ENCODE data around the gene CYP27A1. TPM values are rescaled to one million over a fixed set of nuclear protein-coding genes. Genes with fewer than 3 reads are reported as not detected.

The CYP27A1 gene
- total RNA-seq, 1 donor from 2014 or later: 273 TPM

GRCh38 chr2:218777276-218777990, 4.5 kb upstream of the CYP27A1 start:
- Histone ChIP-seq H3K4me3 (no peak overlapping the region), H3K4me1 (peaks cover 7% of the 10 kb centered on the region), H3K27me3 (ENCODE audit: low read depth) (no peaks in the 10 kb centered on the region), H3K9me3 (peaks cover 6% of the 10 kb centered on the region), H3K27ac (no peak overlapping the region), H3K36me3 (no peaks in the 10 kb centered on the region)
- TF ChIP-seq, protein P1, sequence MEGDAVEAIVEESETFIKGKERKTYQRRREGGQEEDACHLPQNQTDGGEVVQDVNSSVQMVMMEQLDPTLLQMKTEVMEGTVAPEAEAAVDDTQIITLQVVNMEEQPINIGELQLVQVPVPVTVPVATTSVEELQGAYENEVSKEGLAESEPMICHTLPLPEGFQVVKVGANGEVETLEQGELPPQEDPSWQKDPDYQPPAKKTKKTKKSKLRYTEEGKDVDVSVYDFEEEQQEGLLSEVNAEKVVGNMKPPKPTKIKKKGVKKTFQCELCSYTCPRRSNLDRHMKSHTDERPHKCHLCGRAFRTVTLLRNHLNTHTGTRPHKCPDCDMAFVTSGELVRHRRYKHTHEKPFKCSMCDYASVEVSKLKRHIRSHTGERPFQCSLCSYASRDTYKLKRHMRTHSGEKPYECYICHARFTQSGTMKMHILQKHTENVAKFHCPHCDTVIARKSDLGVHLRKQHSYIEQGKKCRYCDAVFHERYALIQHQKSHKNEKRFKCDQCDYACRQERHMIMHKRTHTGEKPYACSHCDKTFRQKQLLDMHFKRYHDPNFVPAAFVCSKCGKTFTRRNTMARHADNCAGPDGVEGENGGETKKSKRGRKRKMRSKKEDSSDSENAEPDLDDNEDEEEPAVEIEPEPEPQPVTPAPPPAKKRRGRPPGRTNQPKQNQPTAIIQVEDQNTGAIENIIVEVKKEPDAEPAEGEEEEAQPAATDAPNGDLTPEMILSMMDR (IDR thresholded peaks at IDR 0.05): no peak
- intact Hi-C loops (cut with DNase I): no loop called here
- DNase-seq (no peak), ATAC-seq (no peak)

GRCh38 chr2:218780046-218780445, 1.9 kb upstream of the CYP27A1 start:
- no peak for ATAC-seq
- no peaks in the 10 kb centered on the region for H3K36me3 ChIP-seq
- H3K27ac ChIP-seq: no peak overlapping the region
- no peak overlapping the region for H3K4me3 ChIP-seq
- TF ChIP-seq, protein P1 (IDR thresholded peaks at IDR 0.05): no peak
- no peak for DNase-seq
- intact Hi-C loops (cut with DNase I): no loop called here
- no peaks in the 10 kb centered on the region for H3K27me3 ChIP-seq (ENCODE audit: low read depth)
- peaks cover 7% of the 10 kb centered on the region for H3K4me1 ChIP-seq
- H3K9me3 ChIP-seq: peaks cover 6% of the 10 kb centered on the region

DNA sequence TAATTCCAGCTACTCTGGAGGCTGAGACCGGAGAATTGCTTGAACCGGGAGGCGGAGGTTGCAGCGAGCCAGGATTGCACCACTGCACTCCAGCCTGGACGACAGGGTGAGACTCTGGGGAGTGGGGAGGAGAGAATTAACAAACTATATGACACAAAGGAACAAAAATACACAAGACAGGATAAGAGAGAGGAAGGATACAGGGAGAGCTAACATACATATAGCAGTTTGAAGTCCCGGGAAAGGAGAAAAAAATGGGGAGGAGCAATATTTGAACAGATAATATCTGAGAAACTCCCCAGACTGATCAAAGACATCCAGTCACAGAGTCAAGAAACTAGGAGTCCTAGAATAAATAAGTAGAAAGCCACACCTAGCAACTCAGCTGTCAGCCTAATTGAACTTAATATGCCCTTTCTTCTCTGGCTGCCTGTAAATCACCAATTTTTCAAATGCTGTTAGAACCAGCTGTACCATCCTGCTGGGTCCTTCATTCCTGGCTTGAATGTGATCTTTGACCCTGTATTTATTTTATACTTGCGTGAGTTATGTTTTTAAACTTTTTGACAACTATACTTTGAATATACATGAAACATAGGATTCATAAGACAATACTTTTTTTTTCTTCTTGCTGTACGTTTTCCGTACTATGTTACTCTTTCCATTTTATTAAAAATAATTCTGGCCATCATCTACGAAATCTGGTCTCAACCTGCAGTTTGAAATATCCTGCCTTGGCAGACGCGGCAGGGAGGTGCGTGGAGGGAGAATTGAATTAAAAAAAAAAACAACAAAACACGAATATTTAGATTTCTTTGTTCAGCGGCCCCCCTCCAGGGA, 876 bp upstream of the CYP27A1 start:
- intact Hi-C loops (cut with DNase I): no loop called here
- Histone ChIP-seq H3K27ac (peak overlapping the region; percentile 91), H3K4me3 (peak overlapping the region; percentile 75), H3K9me3 (peaks cover 6% of the 10 kb centered on the region), H3K4me1 (peaks cover 7% of the 10 kb centered on the region), H3K27me3 (ENCODE audit: low read depth) (no peaks in the 10 kb centered on the region), H3K36me3 (no peaks in the 10 kb centered on the region)
- DNase-seq (no peak), ATAC-seq (peak; percentile 12 to 34)
- TF ChIP-seq, protein P1 (IDR thresholded peaks at IDR 0.05): no peak

DNA sequence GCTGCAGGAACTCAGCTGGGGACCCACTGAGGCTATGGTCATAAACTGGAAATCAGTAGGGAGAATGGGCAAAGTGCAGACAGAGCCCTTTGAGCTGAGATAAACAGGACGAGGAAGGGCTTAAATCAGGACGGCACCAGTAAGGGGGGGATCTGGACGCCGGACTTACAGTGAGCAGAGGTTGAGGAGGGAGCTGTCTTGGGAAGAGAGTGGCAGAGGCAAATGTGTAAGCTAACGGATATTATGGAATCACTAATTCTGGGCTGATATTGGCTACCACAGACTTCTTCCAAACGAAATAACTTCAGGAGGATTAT, 539 bp downstream of the CYP27A1 start:
- TF ChIP-seq, protein P1 (IDR thresholded peaks at IDR 0.05): no peak
- Histone ChIP-seq H3K27me3 (ENCODE audit: low read depth) (no peaks in the 10 kb centered on the region), H3K4me3 (peak overlapping the region; percentile 75), H3K27ac (peak overlapping the region; percentile 91), H3K9me3 (no peaks in the 10 kb centered on the region), H3K36me3 (no peaks in the 10 kb centered on the region), H3K4me1 (peaks cover 7% of the 10 kb centered on the region)
- DNase-seq: no peak
- intact Hi-C loops (cut with DNase I): no loop called here
- peak; percentile 35 to 45 for ATAC-seq

DNA sequence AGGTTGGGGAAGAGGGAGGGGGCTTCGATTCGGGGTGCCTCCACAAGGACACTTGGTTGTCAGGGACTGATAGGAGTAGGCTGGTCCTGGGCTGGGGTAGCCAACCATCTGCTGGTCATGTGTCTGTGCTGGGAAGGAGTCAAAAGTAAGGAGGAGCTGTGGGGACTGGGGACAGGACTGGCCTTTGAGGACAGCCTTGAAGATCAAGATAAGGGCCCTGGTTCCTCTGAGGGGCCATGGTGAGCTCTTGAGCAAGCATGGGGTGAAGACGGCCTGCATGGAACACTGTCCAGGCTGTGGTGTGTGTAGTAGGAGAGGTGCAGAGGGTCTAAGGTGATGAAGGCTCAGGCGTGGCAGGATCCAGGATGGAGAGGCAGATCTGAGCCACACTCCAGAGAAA, 1.7 kb downstream of the CYP27A1 start:
- Histone ChIP-seq H3K36me3 (no peaks in the 10 kb centered on the region), H3K4me1 (peaks cover 11% of the 10 kb centered on the region), H3K27me3 (ENCODE audit: low read depth) (no peaks in the 10 kb centered on the region), H3K4me3 (peak overlapping the region; percentile 75), H3K27ac (peak overlapping the region; percentile 91), H3K9me3 (no peaks in the 10 kb centered on the region)
- intact Hi-C loops (cut with DNase I): no loop called here
- TF ChIP-seq, protein P1 (IDR thresholded peaks at IDR 0.05): no peak
- DNase-seq: no peak
- ATAC-seq: peak in 1 of 2 donors; percentile 5

All from lower lobe of right lung (tissue), 2 donors.